K562 (cell line): Measurements from ENCODE around the gene BFSP1. TPM values are rescaled to one million over a fixed set of nuclear protein-coding genes. Genes with fewer than 3 reads are reported as not detected.

ENCODE experiments used
- ATAC-seq: fragments of 200-7000 bp; cut with Tn5 transposase; 3 replicates; pipeline ENCODE4 v1.9.1; 2020; ENCODE audit warnings: moderate library complexity
- BruUV-seq: library from RNA; stranded (reverse); fragments of 400-500 nt; replicated peaks from 2 replicates; lab custom pipeline; 2021; lab: Mats Ljungman, UMichigan
- CTCF ChIA-PET: fragments of 300-600 bp; formaldehyde crosslinking; extraction: SDS; loops from one replicate; lab custom pipeline; 2021; ENCODE audit warnings: low intra/inter-chr PET ratio; lab: Yijun Ruan, JAX
- POLR2A ChIA-PET: fragments of 300-600, 350-650 bp; sonication (Branson Sonifier 250); formaldehyde crosslinking; extraction: SDS; loops from one replicate; lab custom pipeline; 2021; ENCODE audit warnings: antibody characterized with exemption, inconsistent platforms; lab: Yijun Ruan, JAX
- DNase-seq, 4 experiments: peaks; one replicate each; pipeline versions ENCODE4 v3.0.0 to v3.0.0-alpha.2; 2011 to 2018; ENCODE audit warnings: low spot score in 3 of 4, mixed read lengths in 3 of 4; ENCODE audit errors: extremely low read depth in 1 of 4
- FAIRE-seq: peaks from 2 replicates; lab custom pipeline; 2011; peaks lifted over from hg19 to GRCh38; lab: Jason Lieb, UNC
- H2AFZ ChIP-seq: 2 replicates; pipeline ENCODE4 v1.6.0; 2011; ENCODE audit warnings: low read depth, low read length, control low read depth, inconsistent platforms
- H3K27ac ChIP-seq: fragments of 200-600 bp; 3 replicates; pipeline ENCODE4 v1.8.0; 2011; ENCODE audit warnings: low read depth, mild to moderate bottlenecking, control low read depth, inconsistent platforms, low read length, moderate library complexity, mixed read lengths; ENCODE audit errors: extremely low read depth
- H3K27me3 ChIP-seq, 2 experiments: fragments of 300-600 bp in 1 of 2; 2 replicates in 1 of 2; 3 replicates in 1 of 2; pipeline versions ENCODE4 v1.6.0 to v1.8.0; 2011; ENCODE audit warnings: inconsistent platforms in 2 of 2, low read length in 2 of 2, mild to moderate bottlenecking in 1 of 2, mixed read lengths in 1 of 2, moderate library complexity in 1 of 2; ENCODE audit not compliant: control insufficient read depth in 2 of 2, insufficient read depth in 2 of 2
- H3K36me3 ChIP-seq: fragments of 300-600 bp; 3 replicates; pipeline ENCODE4 v1.8.0; 2011; ENCODE audit warnings: mild to moderate bottlenecking, low read length, inconsistent platforms; ENCODE audit not compliant: control insufficient read depth, insufficient read depth
- H3K4me1 ChIP-seq, 2 experiments: fragments of 200-600 bp in 1 of 2; replicated peaks in 1 of 2; 2 replicates in 1 of 2; 3 replicates in 1 of 2; pipeline versions ENCODE4 v1.5.1 to v1.8.0; 2011; ENCODE audit warnings: inconsistent platforms in 2 of 2, low read length in 2 of 2, mild to moderate bottlenecking in 1 of 2, mixed read lengths in 1 of 2, moderate library complexity in 1 of 2; ENCODE audit not compliant: control insufficient read depth in 2 of 2, insufficient read depth in 2 of 2
- H3K4me2 ChIP-seq: 2 replicates; pipeline ENCODE4 v1.6.1; 2011; ENCODE audit warnings: low read length, control low read depth, inconsistent platforms, mixed read lengths; ENCODE audit not compliant: insufficient read depth
- H3K4me3 ChIP-seq: fragments of 200-600 bp; sonication (generic), shearing (Covaris generic); 2 replicates; pipeline ENCODE4 v1.5.1; 2016; ENCODE audit warnings: control low read depth, inconsistent platforms
- H3K79me2 ChIP-seq: fragments of 200-600 bp; 3 replicates; pipeline ENCODE4 v1.8.0; 2011; ENCODE audit warnings: low read length, inconsistent platforms; ENCODE audit not compliant: control insufficient read depth, insufficient read depth
- H3K9ac ChIP-seq, 2 experiments: 2 replicates each; pipeline versions ENCODE4 v1.6.0 to v1.6.1; 2011; ENCODE audit warnings: low read depth in 2 of 2, low read length in 2 of 2, control low read depth in 1 of 2, inconsistent platforms in 1 of 2, mild to moderate bottlenecking in 1 of 2, mixed read lengths in 1 of 2; ENCODE audit not compliant: insufficient read depth in 1 of 2
- H3K9me1 ChIP-seq: one replicate; pipeline ENCODE4 v1.6.0; 2011; ENCODE audit warnings: inconsistent platforms, mild to moderate bottlenecking, low read length, moderate library complexity; ENCODE audit not compliant: control insufficient read depth, insufficient read depth
- H3K9me3 ChIP-seq: replicated peaks from 2 replicates; pipeline ENCODE4 v1.5.1; 2011; ENCODE audit warnings: low read depth, low read length, inconsistent platforms; ENCODE audit not compliant: control insufficient read depth, insufficient read depth
- H4K20me1 ChIP-seq: replicated peaks from 2 replicates; pipeline ENCODE4 v1.6.1; 2011; ENCODE audit warnings: low read length, inconsistent platforms, mixed read lengths; ENCODE audit not compliant: control insufficient read depth, insufficient read depth
- ATF3 ChIP-seq, 2 experiments: fragments of 450-650 bp in 1 of 2; sonication (generic) in 1 of 2; formaldehyde crosslinking in 1 of 2; IDR thresholded peaks in 1 of 2; conservative IDR thresholded peaks in 1 of 2; 2 replicates each; pipeline versions ENCODE4 v1.6.1 to v1.8.1; 2016 to 2023; ENCODE audit warnings: mild to moderate bottlenecking in 2 of 2, moderate library complexity in 2 of 2, inconsistent platforms in 1 of 2, missing genetic modification reagents in 1 of 2
- ELF2 ChIP-seq: fragments of 250-450 bp; sonication (Bioruptor Pico); IDR thresholded peaks from 2 replicates; pipeline ENCODE4 v1.5.0; 2021; ENCODE audit warnings: mild to moderate bottlenecking
- HNRNPL ChIP-seq: fragments of 200-400 bp; formaldehyde crosslinking; IDR thresholded peaks from 2 replicates; pipeline ENCODE4 v1.6.1; 2017; ENCODE audit warnings: low read depth, mild to moderate bottlenecking, low read length
- KLF10 ChIP-seq: fragments of 250-450 bp; sonication (Bioruptor Pico); IDR thresholded peaks from 2 replicates; pipeline ENCODE4 v1.6.1; 2021; ENCODE audit warnings: matching md5 sums
- LARP7 ChIP-seq: fragments of 450-650 bp; IDR thresholded peaks from 2 replicates; pipeline ENCODE4 v1.6.1; 2016
- PHF21A ChIP-seq: fragments of 450-650 bp; IDR thresholded peaks from 2 replicates; pipeline ENCODE4 v1.6.1; 2017; ENCODE audit warnings: low read depth, borderline replicate concordance
- PHTF2 ChIP-seq: fragments of 250-450 bp; sonication (Bioruptor Pico); IDR thresholded peaks from 2 replicates; pipeline ENCODE4 v1.5.0; 2021; ENCODE audit warnings: mild to moderate bottlenecking
- ZBTB5 ChIP-seq: fragments of 450-650 bp; IDR thresholded peaks from 2 replicates; pipeline ENCODE4 v1.6.1; 2017; ENCODE audit warnings: antibody characterized with exemption
- ZNF589 ChIP-seq: fragments of 200-800 bp; sonication (Bioruptor generic); IDR thresholded peaks from 2 replicates; pipeline ENCODE4 v1.6.1; 2016; ENCODE audit warnings: low read depth, missing genetic modification characterization, missing compliant biosample characterization
- WGBS: fragments of 100-300 bp; shearing (Covaris generic); methylation state at CpG from one replicate; pipeline ENCODE4 v1.1.6; 2016; ENCODE audit warnings: low coverage, mixed read lengths; ENCODE audit not compliant: insufficient coverage; ENCODE audit errors: missing lambda C conversion rate; 5-methylcytosine and 5-hydroxymethylcytosine counted together
- in situ Hi-C: fragments of 300-500 bp; cut with MboI; formaldehyde crosslinking; loops from 4 replicates; pipeline ENCODE4 v1.15.0; 2018; ENCODE audit warnings: inconsistent platforms, mixed read lengths
- intact Hi-C: fragments of 100-400 bp; cut with micrococcal nuclease; formaldehyde crosslinking; loops from 2 replicates; pipeline ENCODE4 v1.14.2; 2022
- polyA plus RNA-seq, 8 experiments: library from polyadenylated mRNA; depleted of rRNA in 4 of 8; stranded (reverse) in 5 of 8; unstranded in 3 of 8; fragments of >200 nt; fragmentation: Nextera tagmentation in 2 of 8; fragmentation: Illumina TruSeq in 1 of 8; extraction: Ambion mirVana in 2 of 8; extraction: Trizol in 1 of 8; gene quantifications; 2 replicates each; pipeline versions ENCODE4 v1.2.1 to v1.2.3, GENCODE V29; 2011 to 2014; ENCODE audit warnings: inconsistent platforms in 1 of 8, missing spikeins in 1 of 8
- total RNA-seq, 7 experiments: library from RNA; depleted of rRNA in 6 of 7; stranded (reverse); fragments of >200 nt in 6 of 7; fragmentation: Illumina TruSeq in 2 of 7; extraction: Trizol in 2 of 7; gene quantifications; 2 replicates each; pipeline versions ENCODE4 v1.2.1 to v1.2.3, GENCODE V29; 2011 to 2021; ENCODE audit warnings: low replicate concordance in 1 of 7
- TF ChIP-seq, protein P1 (sequence below): IDR thresholded peaks from 3 replicates; pipeline ENCODE4 v1.6.1; 2011; ENCODE audit warnings: borderline replicate concordance, mild to moderate bottlenecking, moderate library complexity; ENCODE audit not compliant: insufficient read length; ENCODE audit errors: extremely low read depth
- TF ChIP-seq, protein P2 (sequence below): IDR thresholded peaks from 2 replicates; pipeline ENCODE4 v1.6.1; 2012; ENCODE audit warnings: low read depth, low read length, improper control_type of control experiment, borderline replicate concordance
- TF ChIP-seq, protein P3 (sequence below): fragments of 450-650 bp; formaldehyde crosslinking; IDR thresholded peaks from 2 replicates; pipeline ENCODE4 v1.4.0; 2020; ENCODE audit warnings: mild to moderate bottlenecking, moderate library complexity

BFSP1 gene
- total and polyA plus RNA-seq, 9 of the 15 experiments (the other 6 are each of a cell fraction or from before 2014, with no cell fraction given) = 0.09 to 0.86 (median 0.40) TPM

- Histone ChIP-seq H3K36me3 (no peaks in the 10 kb centered on the region), H3K9me3 (no peaks in the 10 kb centered on the region), H3K27ac (no peak overlapping the region), H3K4me2 (no peak overlapping the region), H3K4me3 (no peak overlapping the region), H3K79me2 (no peaks in the 10 kb centered on the region), H3K9me1 (no peaks in the 10 kb centered on the region), H2AFZ (no peak overlapping the region), H3K27me3 (no peaks in the 10 kb centered on the region; a peak in 1 of 5 replicates), H3K4me1 (no peaks in the 10 kb centered on the region), H3K9ac (no peak overlapping the region), H4K20me1 (no peaks in the 10 kb centered on the region)
- CTCF ChIA-PET = interaction anchor here (3.0 kb wide), 1 partner anchor 79 kb away, joined by 23 read pairs; no protein-coding TSS in a partner anchor
- intact Hi-C loops (loop anchor here (10.0 kb wide), 2 partner anchors 356 to 456 kb away; no protein-coding TSS in a partner anchor), in situ Hi-C loops (no loop called here)
- 7% methylated on average over 7 of the region's 7 CpGs for WGBS
- no TSS peak for BruUV-seq
- ATAC-seq = no peak
- POLR2A ChIA-PET = no interaction called here
- FAIRE-seq = no peak
- DNase-seq = peak in 1 of 4 experiments; percentile 16
- TF ChIP-seq, protein P1, sequence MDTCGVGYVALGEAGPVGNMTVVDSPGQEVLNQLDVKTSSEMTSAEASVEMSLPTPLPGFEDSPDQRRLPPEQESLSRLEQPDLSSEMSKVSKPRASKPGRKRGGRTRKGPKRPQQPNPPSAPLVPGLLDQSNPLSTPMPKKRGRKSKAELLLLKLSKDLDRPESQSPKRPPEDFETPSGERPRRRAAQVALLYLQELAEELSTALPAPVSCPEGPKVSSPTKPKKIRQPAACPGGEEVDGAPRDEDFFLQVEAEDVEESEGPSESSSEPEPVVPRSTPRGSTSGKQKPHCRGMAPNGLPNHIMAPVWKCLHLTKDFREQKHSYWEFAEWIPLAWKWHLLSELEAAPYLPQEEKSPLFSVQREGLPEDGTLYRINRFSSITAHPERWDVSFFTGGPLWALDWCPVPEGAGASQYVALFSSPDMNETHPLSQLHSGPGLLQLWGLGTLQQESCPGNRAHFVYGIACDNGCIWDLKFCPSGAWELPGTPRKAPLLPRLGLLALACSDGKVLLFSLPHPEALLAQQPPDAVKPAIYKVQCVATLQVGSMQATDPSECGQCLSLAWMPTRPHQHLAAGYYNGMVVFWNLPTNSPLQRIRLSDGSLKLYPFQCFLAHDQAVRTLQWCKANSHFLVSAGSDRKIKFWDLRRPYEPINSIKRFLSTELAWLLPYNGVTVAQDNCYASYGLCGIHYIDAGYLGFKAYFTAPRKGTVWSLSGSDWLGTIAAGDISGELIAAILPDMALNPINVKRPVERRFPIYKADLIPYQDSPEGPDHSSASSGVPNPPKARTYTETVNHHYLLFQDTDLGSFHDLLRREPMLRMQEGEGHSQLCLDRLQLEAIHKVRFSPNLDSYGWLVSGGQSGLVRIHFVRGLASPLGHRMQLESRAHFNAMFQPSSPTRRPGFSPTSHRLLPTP = no peak
- TF ChIP-seq PHTF2 (no peak), KLF10 (CRISPR knock-in tag) (no peak), PHF21A (no peak), LARP7 (no peak), ATF3 (IDR thresholded peaks at IDR 0.05) (peak; percentile 50; the same call in 1 of the 2 replicates), ATF3 (CRISPR knock-in tag; conservative IDR thresholded peaks at IDR 0.05) (no peak), HNRNPL (no peak), ZBTB5 (no peak), ELF2 (CRISPR knock-in tag) (no peak), ZNF589 (CRISPR knock-in tag) (no peak)
- TF ChIP-seq, protein P2, sequence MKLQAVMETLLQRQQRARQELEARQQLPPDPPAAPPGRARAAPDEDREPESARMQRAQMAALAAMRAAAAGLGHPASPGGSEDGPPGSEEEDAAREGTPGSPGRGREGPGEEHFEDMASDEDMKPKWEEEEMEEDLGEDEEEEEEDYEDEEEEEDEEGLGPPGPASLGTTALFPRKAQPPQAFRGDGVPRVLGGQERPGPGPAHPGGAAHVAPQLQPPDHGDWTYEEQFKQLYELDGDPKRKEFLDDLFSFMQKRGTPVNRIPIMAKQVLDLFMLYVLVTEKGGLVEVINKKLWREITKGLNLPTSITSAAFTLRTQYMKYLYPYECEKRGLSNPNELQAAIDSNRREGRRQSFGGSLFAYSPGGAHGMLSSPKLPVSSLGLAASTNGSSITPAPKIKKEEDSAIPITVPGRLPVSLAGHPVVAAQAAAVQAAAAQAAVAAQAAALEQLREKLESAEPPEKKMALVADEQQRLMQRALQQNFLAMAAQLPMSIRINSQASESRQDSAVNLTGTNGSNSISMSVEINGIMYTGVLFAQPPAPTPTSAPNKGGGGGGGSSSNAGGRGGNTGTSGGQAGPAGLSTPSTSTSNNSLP = no peak
- TF ChIP-seq, protein P3, sequence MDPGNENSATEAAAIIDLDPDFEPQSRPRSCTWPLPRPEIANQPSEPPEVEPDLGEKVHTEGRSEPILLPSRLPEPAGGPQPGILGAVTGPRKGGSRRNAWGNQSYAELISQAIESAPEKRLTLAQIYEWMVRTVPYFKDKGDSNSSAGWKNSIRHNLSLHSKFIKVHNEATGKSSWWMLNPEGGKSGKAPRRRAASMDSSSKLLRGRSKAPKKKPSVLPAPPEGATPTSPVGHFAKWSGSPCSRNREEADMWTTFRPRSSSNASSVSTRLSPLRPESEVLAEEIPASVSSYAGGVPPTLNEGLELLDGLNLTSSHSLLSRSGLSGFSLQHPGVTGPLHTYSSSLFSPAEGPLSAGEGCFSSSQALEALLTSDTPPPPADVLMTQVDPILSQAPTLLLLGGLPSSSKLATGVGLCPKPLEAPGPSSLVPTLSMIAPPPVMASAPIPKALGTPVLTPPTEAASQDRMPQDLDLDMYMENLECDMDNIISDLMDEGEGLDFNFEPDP (CRISPR knock-in tag) = no peak
These were observed 7.5 kb upstream of the BFSP1 start for GRCh38 chr20:17538517-17539170.
